ENCODE data around the gene VIL1. TPM values are rescaled to one million over a fixed set of nuclear protein-coding genes. Genes with fewer than 3 reads are reported as not detected.

The VIL1 gene
- total and polyA plus RNA-seq, 2 of the 13 experiments (the other 11 are each of a cell fraction or from before 2014, with no cell fraction given): 287 to 301 TPM

GRCh38 chr2:218398437-218399390, 20.2 kb upstream of the VIL1 start (continued):
- TF ChIP-seq FOXA3 (CRISPR knock-in tag; IDR thresholded peaks at IDR 0.05) (no peak), TBP (CRISPR knock-in tag; IDR thresholded peaks at IDR 0.05) (0 out of 2 replicates have a peak, but pooled peaks have one; percentile 18), TARDBP (CRISPR knock-in tag; IDR thresholded peaks at IDR 0.05) (no peak; the same call in 1 of the 2 replicates), ARHGAP35 (CRISPR knock-in tag; IDR thresholded peaks at IDR 0.05; ENCODE audit: borderline replicate concordance) (peak; percentile 60; the same call in 1 of the 2 replicates), ZSCAN29 (CRISPR knock-in tag; conservative IDR thresholded peaks at IDR 0.05) (no peak), SRY (CRISPR knock-in tag; IDR thresholded peaks at IDR 0.05) (0 out of 2 replicates have a peak, but pooled peaks have one; percentile 4), ZFYVE20 (CRISPR knock-in tag; IDR thresholded peaks at IDR 0.05; ENCODE audit: borderline replicate concordance, low read depth) (0 out of 2 replicates have a peak, but pooled peaks have one; percentile 45), ZNF264 (CRISPR knock-in tag; IDR thresholded peaks at IDR 0.05) (peak; percentile 2; the same call in 1 of the 2 replicates), ZNF644 (CRISPR knock-in tag; IDR thresholded peaks at IDR 0.05; ENCODE audit: low read depth) (no peak), MLXIP (CRISPR knock-in tag; IDR thresholded peaks at IDR 0.05; ENCODE audit: borderline replicate concordance) (no peak; the same call in 1 of the 2 replicates), ZNF878 (CRISPR knock-in tag; IDR thresholded peaks at IDR 0.05) (peak; percentile 57; the same call in 1 of the 2 replicates), ZNF251 (CRISPR knock-in tag; IDR thresholded peaks at IDR 0.05) (0 out of 2 replicates have a peak, but pooled peaks have one; percentile 43), SMAD9 (CRISPR knock-in tag; IDR thresholded peaks at IDR 0.05) (no peak; the same call in 1 of the 2 replicates), ZXDC (CRISPR knock-in tag; IDR thresholded peaks at IDR 0.05) (no peak), ZNF20 (CRISPR knock-in tag; IDR thresholded peaks at IDR 0.05) (no peak), ZNF703 (CRISPR knock-in tag; IDR thresholded peaks at IDR 0.05; ENCODE audit: borderline replicate concordance) (no peak; the same call in 1 of the 2 replicates), NCOA5 (CRISPR knock-in tag; IDR thresholded peaks at IDR 0.05) (0 out of 2 replicates have a peak, but pooled peaks have one; percentile 38), ZIK1 (CRISPR knock-in tag; IDR thresholded peaks at IDR 0.05; ENCODE audit: borderline replicate concordance, low read depth) (0 out of 2 replicates have a peak, but pooled peaks have one; percentile 27), HMGA1 (CRISPR knock-in tag; conservative IDR thresholded peaks at IDR 0.05) (no peak), ZNF136 (CRISPR knock-in tag; IDR thresholded peaks at IDR 0.05; ENCODE audit: low read depth) (no peak), HIVEP1 (CRISPR knock-in tag; IDR thresholded peaks at IDR 0.05) (peak; percentile 44; the same call in 1 of the 2 replicates)

All from HepG2 (cell line).